Panc1 (cell line): ENCODE data around the gene MED13L.

Experiments
- CTCF ChIP-seq: fragments of 450-650 bp; IDR thresholded peaks from 2 replicates; pipeline ENCODE4 v1.5.1; 2017; ENCODE audit warnings: mild to moderate bottlenecking
- POLR2AphosphoS5 ChIP-seq: IDR thresholded peaks from 2 replicates; pipeline ENCODE4 v1.6.1; 2012; ENCODE audit warnings: mild to moderate bottlenecking, low read depth, low read length, moderate library complexity
- REST ChIP-seq, 2 experiments: IDR thresholded peaks; 2 replicates each; pipeline ENCODE4 v1.6.1; 2011 to 2012; ENCODE audit warnings: low read depth in 2 of 2, control low read depth in 1 of 2, low read length in 1 of 2, mild to moderate bottlenecking in 1 of 2, moderate library complexity in 1 of 2; ENCODE audit not compliant: insufficient read depth in 1 of 2
- SIN3A ChIP-seq: IDR thresholded peaks from 2 replicates; pipeline ENCODE4 v1.6.1; 2012; ENCODE audit warnings: low read depth, mild to moderate bottlenecking, low read length, moderate library complexity, borderline replicate concordance; ENCODE audit not compliant: insufficient read depth

- TF ChIP-seq CTCF, result no peak
- no peak for TF ChIP-seq SIN3A
- no peak for TF ChIP-seq POLR2AphosphoS5
- TF ChIP-seq REST (IDR thresholded peaks at IDR 0.05; ENCODE audit: insufficient read depth in 1 of 2, low read depth in 2 of 2, low read length in 1 of 2), result no peak
These were observed 297.2 kb downstream of the MED13L start for GRCh38 chr12:115980339-115980738.
